GM20000 (cell line): ENCODE data around the gene SLC31A1.
"Not testable (repeated sequence)": the region's sequence is repeated elsewhere in the genome, so short reads cannot be mapped to it uniquely, and the experiment has no call there.

Source experiments
- DNase-seq: peaks from one replicate; pipeline ENCODE4 v3.0.0; 2012; ENCODE audit warnings: low spot score
- CTCF ChIP-seq: IDR thresholded peaks from 2 replicates; pipeline ENCODE4 v1.5.1; 2012; ENCODE audit warnings: mild to moderate bottlenecking, control low read depth; ENCODE audit errors: extremely low read depth, missing control alignments

The SLC31A1 gene

GRCh38 chr9:113247640-113248039, 26.3 kb downstream of the SLC31A1 start:
- DNase-seq, result no peak
- no peak for TF ChIP-seq CTCF

- DNase-seq, result not testable (repeated sequence)
Observed at GRCh38 chr9:113249661-113250060, 28.3 kb downstream of the SLC31A1 start.

GRCh38 chr9:113250807-113251206, 29.5 kb downstream of the SLC31A1 start:
- no peak for TF ChIP-seq CTCF
- DNase-seq, result no peak

- no peak for DNase-seq
- TF ChIP-seq CTCF, result no peak
Observed at GRCh38 chr9:113254991-113255390, 33.6 kb downstream of the SLC31A1 start.

- TF ChIP-seq CTCF, result no peak
- no peak for DNase-seq
Observed at GRCh38 chr9:113255438-113255837, 34.1 kb downstream of the SLC31A1 start.

GRCh38 chr9:113257863-113258262, 36.5 kb downstream of the SLC31A1 start:
- TF ChIP-seq CTCF, result no peak
- DNase-seq, result no peak

- DNase-seq, result no peak
- no peak for TF ChIP-seq CTCF
Observed at GRCh38 chr9:113258282-113258681, 36.9 kb downstream of the SLC31A1 start.

- DNase-seq, result no peak
- no peak for TF ChIP-seq CTCF
Observed at GRCh38 chr9:113261917-113262671, 40.8 kb downstream of the SLC31A1 start.
